AG04449 (cell line): ENCODE results near the gene ADTRP.

Experiments
- CTCF ChIA-PET: fragments of 350-600 bp; formaldehyde crosslinking; extraction: SDS; loops from one replicate; lab custom pipeline; 2021; ENCODE audit warnings: antibody characterized with exemption; lab: Yijun Ruan, JAX
- POLR2A ChIA-PET: fragments of 400-600, 350-600 bp; formaldehyde crosslinking; extraction: SDS; loops from one replicate; lab custom pipeline; 2020; ENCODE audit warnings: antibody characterized with exemption, inconsistent platforms; lab: Yijun Ruan, JAX
- DNase-seq: peaks from one replicate; pipeline ENCODE4 v3.0.0-alpha.2; 2010; ENCODE audit warnings: low read depth, low spot score
- H3K4me3 ChIP-seq: 2 replicates; pipeline ENCODE4 v1.5.1; 2011; ENCODE audit warnings: low read depth, mild to moderate bottlenecking, control low read depth, low read length
- CTCF ChIP-seq: IDR thresholded peaks from one replicate; pipeline ENCODE4 v1.5.1; 2011; ENCODE audit warnings: mild to moderate bottlenecking, moderate library complexity, low read length, control low read depth, inconsistent platforms; ENCODE audit not compliant: insufficient read depth; ENCODE audit errors: missing control alignments

ADTRP gene

DNA sequence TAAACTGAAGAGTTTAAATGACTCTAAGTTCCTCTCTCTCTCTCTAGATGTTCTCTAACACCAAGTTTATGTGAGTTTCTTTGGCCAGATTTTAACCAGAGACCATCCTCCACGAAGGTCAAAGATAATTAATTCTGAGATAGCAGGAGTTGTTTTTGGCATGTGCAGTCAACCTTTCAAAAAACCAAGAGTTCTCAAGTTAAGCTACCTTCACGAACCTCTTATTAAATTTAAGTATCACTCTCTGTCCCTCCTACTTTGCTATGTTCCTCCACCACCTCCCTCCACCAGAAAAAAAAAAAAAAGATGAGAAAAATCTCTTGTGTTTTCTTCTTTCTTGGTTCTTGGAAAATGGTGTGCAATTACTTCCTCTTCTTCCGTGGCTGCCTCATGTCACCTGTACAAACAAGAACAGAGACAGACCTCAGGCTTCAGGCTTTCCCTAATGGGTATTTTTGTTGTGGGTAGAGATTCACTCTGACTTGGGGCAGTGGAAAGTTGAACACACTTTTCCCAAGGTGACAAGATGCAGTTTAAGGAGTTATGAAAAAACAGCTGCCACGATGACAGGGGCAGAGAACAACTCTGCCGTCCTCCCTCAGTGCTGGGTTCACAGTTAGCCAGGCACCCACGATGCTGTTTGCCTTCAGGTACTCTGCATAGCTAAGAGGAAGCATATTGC, 64.3 kb downstream of the ADTRP start:
- no peak for DNase-seq
- POLR2A ChIA-PET, result interaction anchor here (0.9 kb wide), 1 partner anchor 9 kb away, joined by 4 read pairs; no protein-coding TSS in a partner anchor

GRCh38 chr6:11712760-11713159, 65.8 kb downstream of the ADTRP start:
- no peak for DNase-seq
- ChIA-PET CTCF (interaction anchor here (0.9 to 2.3 kb wide), 4 partner anchors 11 to 521 kb away, joined by 3 to 8 read pairs (median 8); no protein-coding TSS in a partner anchor), POLR2A (no interaction called here)
- no peak for TF ChIP-seq CTCF
- no peak overlapping the region for H3K4me3 ChIP-seq

More for the DNA sequence above, 64.3 kb downstream of the ADTRP start:
- TF ChIP-seq CTCF, result no peak
- H3K4me3 ChIP-seq, result no peak overlapping the region
- CTCF ChIA-PET, result no interaction called here

DNA sequence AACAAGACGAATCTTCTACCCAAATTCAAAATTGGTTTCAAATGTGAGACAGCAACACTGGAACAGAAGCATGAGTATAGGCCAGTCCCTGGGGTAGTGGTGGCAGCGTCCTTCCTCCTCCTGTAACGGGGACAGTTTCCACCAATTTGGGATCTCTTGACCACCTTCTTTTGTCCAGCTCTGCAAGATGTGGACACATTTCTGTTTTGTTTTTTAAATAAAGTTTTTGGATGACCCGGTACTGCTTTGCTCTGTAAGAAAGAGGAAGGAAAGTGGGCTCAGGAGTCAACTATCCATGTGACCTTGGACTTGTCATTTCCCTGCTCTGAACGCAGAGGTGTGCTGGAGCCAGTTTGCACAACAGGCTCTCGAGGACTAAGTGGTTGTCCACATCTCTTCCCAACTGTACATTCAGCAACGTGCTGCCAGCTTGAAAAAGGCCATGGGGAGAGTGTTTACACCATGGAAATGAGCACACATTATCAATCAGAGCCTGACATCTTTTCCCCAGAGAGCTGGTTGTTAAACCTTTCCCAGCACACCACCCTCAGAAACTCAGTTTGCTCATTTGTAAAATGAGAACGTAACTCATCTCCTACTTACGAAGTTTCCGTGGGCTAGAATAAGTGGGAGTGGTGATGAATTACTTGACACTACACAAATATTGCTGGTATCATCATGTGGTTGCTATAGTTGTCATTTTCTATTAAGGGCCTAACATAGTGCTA, 66.5 kb downstream of the ADTRP start:
- no peak for DNase-seq
- POLR2A ChIA-PET, result no interaction called here
- no peak for TF ChIP-seq CTCF
- H3K4me3 ChIP-seq, result no peak overlapping the region
- CTCF ChIA-PET, result interaction anchor here (1.5 to 2.3 kb wide), 4 partner anchors 10 to 521 kb away, joined by 4 to 8 read pairs (median 8); no protein-coding TSS in a partner anchor

- TF ChIP-seq CTCF, result no peak
- no peak for DNase-seq
- no peak overlapping the region for H3K4me3 ChIP-seq
- ChIA-PET CTCF (interaction anchor here (0.8 to 3.4 kb wide), 7 partner anchors 9 to 522 kb away, joined by 3 to 16 read pairs (median 7); no protein-coding TSS in a partner anchor), POLR2A (no interaction called here)
Observed at GRCh38 chr6:11711003-11711983, 67.3 kb downstream of the ADTRP start.

DNA sequence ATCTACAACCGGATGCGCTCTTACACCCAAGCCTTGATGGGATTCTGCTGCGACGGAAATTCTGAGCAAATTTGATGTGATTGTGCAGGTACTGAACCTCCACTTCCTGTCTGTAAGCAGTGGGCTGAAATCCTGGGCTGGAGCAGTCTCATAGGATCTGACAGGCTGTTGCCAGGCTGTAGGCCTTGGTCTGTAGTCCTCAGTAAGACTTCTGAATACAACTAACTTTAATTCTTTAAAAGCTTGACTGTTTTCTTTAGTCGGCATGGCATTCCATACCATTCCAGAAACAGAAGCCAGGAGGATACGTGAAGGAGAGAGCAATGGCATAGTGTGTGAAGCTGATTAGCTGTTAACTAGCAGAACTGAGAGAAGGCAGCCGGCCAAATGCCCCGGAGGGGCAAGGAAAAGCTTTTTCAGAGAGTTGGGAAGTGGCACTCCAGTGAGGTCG, 68.3 kb downstream of the ADTRP start:
- no peak for DNase-seq
- CTCF ChIA-PET, result interaction anchor here (0.9 to 3.4 kb wide), 3 partner anchors 10 to 304 kb away, joined by 3 to 16 read pairs (median 4); no protein-coding TSS in a partner anchor
- POLR2A ChIA-PET, result no interaction called here
- H3K4me3 ChIP-seq, result no peak overlapping the region
- TF ChIP-seq CTCF, result no peak
